HL-60/S4 (cell line): Measurements from ENCODE around the gene OR2F1.

ENCODE experiments used
- in situ Hi-C: fragments of 300-500 bp; cut with MboI; formaldehyde crosslinking; loops from 2 replicates; pipeline ENCODE4 v1.14.3; 2022; ENCODE audit warnings: low sequenced_read_pairs

OR2F1 gene

DNA sequence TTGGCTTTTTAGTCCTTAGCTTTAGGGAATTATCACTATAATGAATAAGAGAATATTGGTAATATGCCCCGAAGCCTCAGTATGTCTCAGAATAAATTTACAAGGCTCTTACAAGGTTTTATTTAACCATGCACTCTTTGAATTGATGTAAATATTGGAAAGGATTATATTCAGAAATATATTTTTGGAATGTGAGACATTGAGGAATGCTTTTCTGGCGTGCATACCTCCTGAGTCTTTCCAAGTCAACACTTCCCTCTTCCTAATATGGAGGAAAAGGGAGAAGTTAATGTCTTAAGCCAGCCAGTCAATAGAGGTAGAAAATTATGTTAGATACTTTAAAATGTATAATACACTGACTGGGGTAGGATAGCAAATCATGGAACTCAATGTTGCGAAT is 1.2 kb upstream of the OR2F1 start:
- in situ Hi-C loops, result no loop called here

DNA sequence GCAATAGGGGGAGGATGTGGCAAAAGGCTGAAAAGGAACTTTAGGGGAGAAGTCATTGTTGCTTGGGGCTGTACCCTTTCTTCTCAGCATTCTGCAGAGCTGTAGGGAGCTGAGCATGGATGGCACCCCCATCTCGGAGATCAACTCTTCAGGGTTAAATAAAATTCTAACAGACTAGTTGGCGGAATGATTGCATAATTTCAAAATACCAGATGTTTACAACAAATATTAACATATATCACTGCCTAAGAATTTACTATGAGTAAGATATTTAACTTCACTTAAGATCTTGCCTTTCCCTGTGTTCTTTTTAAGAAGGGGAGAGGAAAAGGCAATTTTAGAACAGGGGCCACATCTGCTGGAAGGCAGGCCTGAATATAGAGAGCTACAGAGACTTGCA is 509 bp upstream of the OR2F1 start:
- in situ Hi-C loops, result no loop called here

GRCh38 chr7:143958781-143959180 is 4.1 kb downstream of the OR2F1 start:
- in situ Hi-C loops, result no loop called here

DNA sequence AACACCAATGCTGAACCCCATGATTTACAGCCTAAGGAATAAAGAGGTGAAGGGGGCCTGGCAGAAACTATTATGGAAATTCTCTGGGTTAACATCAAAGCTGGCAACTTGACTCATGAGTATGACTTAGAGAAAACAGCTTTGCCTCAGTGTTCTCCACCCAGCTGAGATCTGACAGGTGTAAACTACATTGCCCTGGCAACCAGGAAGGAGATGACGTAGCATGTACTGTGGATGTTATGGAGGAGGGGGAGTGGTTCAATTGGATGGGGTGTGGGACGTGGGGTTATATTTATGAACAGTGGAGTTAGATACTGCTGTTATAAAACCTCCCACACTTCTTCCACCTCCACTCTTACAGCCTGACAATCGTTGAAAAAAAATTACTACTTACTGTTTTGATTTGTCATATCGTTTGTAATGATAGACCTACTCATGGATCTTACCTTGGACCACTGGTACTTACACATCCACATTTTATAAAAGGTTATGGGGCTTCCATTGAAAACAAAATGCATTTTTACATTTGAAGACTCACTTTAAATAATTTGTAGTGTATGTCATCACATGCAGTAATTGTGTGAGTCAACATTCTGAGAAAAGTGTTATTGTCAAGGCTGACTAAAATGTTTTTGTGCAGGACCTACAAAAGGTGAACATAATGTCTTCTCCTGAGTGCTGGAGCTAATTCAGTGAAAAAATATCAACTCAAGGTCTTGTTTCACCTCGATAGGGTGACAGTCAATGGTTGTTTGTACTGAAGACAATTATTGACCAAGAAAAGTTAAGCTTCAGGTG is 6.4 kb downstream of the OR2F1 start:
- in situ Hi-C loops, result no loop called here

DNA sequence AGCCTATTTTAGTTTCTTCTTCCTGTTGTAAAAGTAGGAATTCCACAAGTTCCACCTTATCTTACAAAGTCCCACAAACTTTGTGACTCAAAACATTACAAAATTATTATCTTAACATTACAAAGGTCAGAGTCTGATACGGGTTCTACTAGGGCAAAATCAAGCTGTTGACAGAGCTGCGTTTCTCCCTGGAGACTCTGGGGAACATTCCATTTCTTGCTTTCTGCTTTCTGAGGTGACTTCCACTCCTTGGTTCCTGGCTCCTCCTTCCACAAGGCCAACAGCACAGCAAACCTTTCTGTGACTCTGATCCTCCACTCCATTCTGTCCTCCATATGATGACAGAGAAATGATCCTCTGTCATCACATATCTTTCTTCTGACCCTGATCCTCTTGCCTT is 10.6 kb downstream of the OR2F1 start:
- in situ Hi-C loops, result no loop called here

- in situ Hi-C loops, result no loop called here
Observed at GRCh38 chr7:143967398-143967797, 12.8 kb downstream of the OR2F1 start.

DNA sequence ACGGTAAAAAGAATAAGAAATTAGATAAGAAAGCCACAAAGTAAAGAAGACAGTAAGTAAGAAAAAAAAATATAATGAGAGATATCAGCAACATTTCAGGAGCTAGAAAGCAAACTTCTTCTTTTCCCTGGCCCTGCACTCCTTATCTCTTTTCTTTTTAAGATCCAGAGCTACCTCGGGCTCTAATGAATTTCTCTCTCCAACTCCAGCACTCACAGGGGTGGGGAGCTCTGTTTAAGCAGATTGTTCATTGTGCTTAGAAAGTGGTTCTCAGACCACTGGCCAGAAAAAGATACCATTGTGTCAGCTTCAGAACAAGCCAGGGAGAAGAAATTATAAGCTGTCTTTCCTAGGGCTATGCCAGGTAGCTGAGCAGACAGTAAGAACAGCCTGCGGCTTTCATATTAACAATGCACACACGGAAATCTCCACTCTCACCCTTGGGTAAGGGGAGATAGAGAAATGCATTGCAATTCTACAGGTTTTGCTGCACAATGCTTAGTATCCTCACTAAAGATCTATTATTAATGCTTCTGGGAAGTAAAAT is 19.3 kb downstream of the OR2F1 start:
- in situ Hi-C loops, result no loop called here

DNA sequence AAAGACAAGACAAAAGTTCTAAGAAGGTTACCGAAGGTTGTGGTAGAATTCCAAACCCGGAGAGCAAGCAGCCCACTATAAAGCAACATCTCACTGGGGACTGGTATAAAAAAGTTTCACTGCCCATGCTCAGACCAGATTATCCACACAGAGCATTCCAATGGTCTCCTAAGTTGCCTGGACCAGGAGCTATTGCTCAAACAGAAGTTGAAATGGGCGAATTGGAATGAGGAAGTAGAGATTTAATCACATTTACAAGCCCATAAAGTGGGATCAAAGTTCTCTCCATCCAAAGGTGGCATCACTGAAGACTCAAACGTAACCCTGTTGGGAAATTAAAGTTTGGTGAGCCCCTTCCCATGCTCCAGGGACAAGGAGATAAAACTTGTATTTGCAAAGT is 19.8 kb downstream of the OR2F1 start:
- in situ Hi-C loops, result no loop called here

- in situ Hi-C loops, result no loop called here
Observed at GRCh38 chr7:143975617-143976016, 21.0 kb downstream of the OR2F1 start.

- in situ Hi-C loops, result no loop called here
Observed at GRCh38 chr7:143978585-143978984, 23.9 kb downstream of the OR2F1 start.

DNA sequence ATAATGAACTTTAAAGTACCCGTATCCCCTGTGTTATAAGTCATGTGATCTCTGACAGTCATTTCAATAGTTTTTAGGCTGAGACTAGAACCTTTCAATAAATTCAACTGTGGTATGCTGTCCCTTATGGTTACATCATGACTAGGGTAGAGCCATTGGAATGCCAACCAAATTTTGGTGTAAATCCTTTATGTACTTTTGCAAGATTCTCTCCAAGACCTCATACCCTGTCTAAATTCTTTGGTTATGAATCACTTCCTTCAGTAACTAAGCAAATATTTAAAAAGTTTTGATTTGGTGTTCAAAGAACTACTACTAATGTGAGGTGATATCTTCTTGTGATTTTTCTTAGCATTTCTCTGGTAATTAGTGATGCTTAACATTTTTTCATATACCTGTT is 24.7 kb downstream of the OR2F1 start:
- in situ Hi-C loops, result no loop called here

DNA sequence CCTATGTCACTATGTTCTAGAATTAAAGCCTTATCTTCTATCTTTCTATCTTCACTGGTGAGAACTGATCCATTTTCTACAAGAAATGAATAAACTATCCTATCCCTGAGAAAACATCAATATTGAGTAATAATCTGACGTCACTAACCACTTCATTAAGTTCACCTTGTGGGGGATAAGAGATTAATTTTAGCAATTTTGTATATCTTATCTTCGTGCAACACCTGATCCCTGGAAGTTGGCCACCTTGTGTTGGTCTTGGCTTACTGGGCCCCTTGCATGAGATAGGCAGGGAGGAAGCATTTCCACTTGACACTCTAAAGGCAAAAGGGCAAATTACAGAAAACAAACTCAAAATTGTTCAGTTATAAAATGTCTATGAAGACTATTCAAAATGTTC is 25.4 kb downstream of the OR2F1 start:
- in situ Hi-C loops, result no loop called here

DNA sequence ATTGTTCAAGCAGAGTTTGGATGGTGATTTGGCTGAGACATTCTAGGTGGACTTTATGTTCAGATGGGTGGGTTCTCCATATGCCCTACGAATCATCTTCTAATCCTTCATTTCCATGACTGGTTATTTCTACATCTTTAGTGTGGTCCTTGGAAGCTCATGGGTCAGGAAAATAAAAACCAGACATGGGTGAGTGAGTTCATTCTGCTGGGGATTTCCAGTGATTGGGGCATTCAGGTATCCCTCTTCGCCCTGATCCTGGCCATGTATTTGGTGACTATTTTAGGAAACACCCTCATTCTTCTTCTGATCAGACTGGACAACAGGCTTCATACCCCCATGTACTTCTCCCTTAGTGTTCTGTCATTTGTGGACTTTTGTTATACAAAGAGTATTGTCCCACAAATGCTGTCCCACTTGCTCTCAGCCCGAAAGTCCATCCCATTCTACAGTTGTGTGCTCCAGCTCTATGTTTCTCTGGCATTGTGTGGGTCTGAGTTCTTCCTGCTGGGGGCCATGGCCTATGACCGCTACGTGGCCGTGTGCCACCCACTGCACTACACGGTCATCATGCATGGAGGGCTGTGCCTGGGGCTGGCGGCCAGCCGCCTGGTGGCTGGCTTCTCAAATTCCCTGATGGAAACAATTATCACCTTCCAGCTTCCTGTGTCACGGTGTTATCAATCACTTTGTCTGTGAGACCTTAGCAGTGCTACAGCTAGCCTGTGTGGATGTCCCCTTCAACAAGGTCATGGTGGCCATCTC is 26.3 kb downstream of the OR2F1 start:
- in situ Hi-C loops, result no loop called here

- in situ Hi-C loops, result no loop called here
Observed at GRCh38 chr7:143983960-143984359, 29.3 kb downstream of the OR2F1 start.

- in situ Hi-C loops, result no loop called here
Observed at GRCh38 chr7:143987513-143987912, 32.9 kb downstream of the OR2F1 start.

DNA sequence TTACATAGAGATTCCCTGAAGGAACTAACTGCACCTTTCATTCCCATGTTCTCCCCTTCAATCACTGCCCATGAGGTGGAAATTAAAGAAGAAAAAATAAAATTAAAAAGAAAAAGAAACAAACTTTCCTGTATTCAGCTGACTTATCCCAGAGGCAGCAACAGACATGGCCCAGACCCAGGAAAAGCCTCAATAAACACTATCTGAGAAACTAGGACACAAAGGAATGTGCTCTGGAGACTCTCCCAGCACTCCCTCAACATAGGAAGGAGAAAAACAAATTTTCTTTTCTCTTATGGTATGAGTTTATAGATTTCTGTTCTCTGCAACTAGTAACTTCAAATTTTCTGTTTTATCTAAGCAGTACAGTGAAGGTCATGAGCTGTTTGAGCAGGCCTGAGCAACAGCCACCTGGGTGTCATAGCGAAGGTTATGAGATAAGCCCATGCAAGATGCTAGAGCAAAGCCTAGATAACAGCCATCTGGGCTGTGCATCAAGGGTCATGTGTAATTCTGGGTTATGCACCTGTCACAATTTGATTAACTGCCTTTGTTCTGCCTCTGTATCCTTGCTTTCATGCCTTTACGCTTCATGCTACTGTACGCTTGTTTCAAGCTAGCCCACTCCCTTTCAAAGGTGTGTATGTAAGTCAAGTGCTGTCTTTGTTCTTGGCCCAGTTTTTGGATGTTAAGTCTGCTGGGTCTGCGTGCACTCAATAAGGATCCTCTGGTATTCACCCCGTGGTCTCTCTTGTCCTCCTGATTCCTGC is 34.5 kb downstream of the OR2F1 start:
- in situ Hi-C loops, result no loop called here

DNA sequence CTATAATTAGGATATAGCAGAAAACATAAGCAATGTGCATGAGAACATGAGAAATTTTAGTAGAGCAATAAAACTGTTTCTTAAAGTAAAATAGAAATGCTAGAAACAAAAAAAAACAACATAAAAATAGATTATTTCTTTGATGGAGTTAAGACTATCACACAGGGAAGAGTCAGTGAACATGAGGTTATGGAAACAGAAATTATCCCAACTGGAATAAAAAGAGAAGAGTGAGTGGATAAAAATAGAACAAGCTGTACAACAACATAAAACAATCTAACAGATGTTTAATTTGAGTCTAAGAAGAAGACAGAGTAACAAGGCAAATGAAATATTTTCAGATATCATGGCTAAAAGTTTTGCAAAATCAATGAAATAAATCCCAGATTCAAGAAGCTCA is 38.0 kb downstream of the OR2F1 start:
- in situ Hi-C loops, result no loop called here

DNA sequence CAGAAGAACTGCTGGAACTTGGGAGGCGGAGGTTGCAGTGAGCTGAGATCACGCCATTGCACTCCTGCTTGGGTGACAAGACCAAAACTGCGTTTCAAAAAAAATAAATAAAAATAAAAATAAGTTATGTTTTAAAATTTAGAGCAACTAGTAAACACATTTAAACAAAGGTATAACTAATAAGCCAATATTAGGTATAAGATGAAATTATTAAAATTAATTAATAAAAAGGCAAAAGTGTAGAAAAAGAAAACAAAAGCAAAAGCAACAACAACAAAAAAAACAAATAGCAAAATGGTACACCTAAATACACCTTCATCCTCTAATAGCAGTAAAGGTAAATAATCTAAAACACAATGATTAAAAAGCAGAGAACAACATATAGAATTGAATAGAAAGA is 39.3 kb downstream of the OR2F1 start:
- in situ Hi-C loops, result no loop called here

GRCh38 chr7:144000020-144000419 is 45.4 kb downstream of the OR2F1 start, which contains the start of gene OR6B1:
Gene OR6B1, plus strand, starts transcription at chr7:144000320. Its CDS starts 3,677 bp downstream, at chr7:144003997.
- in situ Hi-C loops, result no loop called here

DNA sequence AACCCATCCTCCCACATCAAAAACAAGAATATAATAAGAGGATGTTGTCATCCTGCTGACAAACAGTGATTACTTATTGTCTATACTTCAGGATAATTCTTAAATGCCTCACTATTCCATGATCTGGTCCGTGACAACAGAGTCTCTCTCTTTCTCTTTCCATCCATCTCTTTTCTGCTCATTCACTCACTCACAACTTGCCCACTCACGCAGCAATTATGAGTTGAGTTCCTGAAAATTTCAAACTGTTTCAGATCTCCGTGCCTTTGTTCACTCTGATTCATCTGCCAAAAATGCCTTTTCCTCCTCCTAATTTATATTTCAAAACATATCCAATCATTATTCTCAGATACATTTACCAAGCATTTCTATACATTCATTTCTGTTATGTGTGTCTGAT is 46.9 kb downstream of the OR2F1 start:
- in situ Hi-C loops, result no loop called here

- in situ Hi-C loops, result no loop called here
Observed at GRCh38 chr7:144004703-144005102, 50.1 kb downstream of the OR2F1 start.
